ENCODE measurements around the gene LAMTOR2. TPM values are rescaled to one million over a fixed set of nuclear protein-coding genes. Genes with fewer than 3 reads are reported as not detected.

Gene LAMTOR2
- total RNA-seq, 1 experiment from 2014 or later = 50.6 TPM

- Histone ChIP-seq H2BK15ac (ENCODE audit: low read depth, low read length) (no peak overlapping the region), H3K27me3 (ENCODE audit: insufficient read depth, low read length) (no peaks in the 10 kb centered on the region; the same call in 1 of the 2 replicates), H2BK12ac (ENCODE audit: insufficient read length, low read depth, low read length) (no peak overlapping the region), H3K23me2 (ENCODE audit: insufficient read length, low read depth, low read length, poor library complexity, severe bottlenecking) (peaks cover 7% of the 10 kb centered on the region), H4K91ac (ENCODE audit: insufficient read length, low read depth, low read length) (no peak overlapping the region), H2BK20ac (ENCODE audit: low read depth, low read length, poor library complexity, severe bottlenecking) (no peak overlapping the region), H3K79me1 (ENCODE audit: insufficient read depth, low read depth, low read length, poor library complexity, severe bottlenecking) (peaks cover 6% of the 10 kb centered on the region), H3K27ac (ENCODE audit: insufficient read length, low read depth, low read length) (no peak overlapping the region), H3K4ac (ENCODE audit: low read depth, low read length) (no peak overlapping the region), H2BK5ac (ENCODE audit: insufficient read length, low read length) (no peak overlapping the region), H3K14ac (ENCODE audit: insufficient read depth, low read length) (no peak overlapping the region), H3K56ac (ENCODE audit: insufficient read length, low read depth, low read length) (no peak overlapping the region), H3K9me3 (ENCODE audit: control insufficient read depth, low read depth, low read length) (no peaks in the 10 kb centered on the region), H3K4me2 (ENCODE audit: insufficient read depth, insufficient read length, low read length) (peak overlapping the region; percentile 78), H3K4me1 (ENCODE audit: insufficient read depth, low read length) (peaks cover 2% of the 10 kb centered on the region; the same call in 1 of the 2 replicates), H3K23ac (ENCODE audit: insufficient read length, low read depth, low read length) (no peak overlapping the region), H3K9ac (ENCODE audit: extremely low read depth, insufficient read length, low read length) (peak overlapping the region; percentile 60), H2AK5ac (ENCODE audit: insufficient read length, low read length) (no peak overlapping the region), H2AFZ (ENCODE audit: low read length) (no peak overlapping the region), H3K79me2 (ENCODE audit: insufficient read depth, low read length) (peaks cover 8% of the 10 kb centered on the region; the same call in 1 of the 2 replicates), H2BK120ac (ENCODE audit: low read depth, low read length, poor library complexity, severe bottlenecking) (no peak overlapping the region), H3T11ph (ENCODE audit: low read length) (no peak overlapping the region), H4K8ac (replicated peaks; ENCODE audit: insufficient read length, low read depth, low read length) (no peak overlapping the region), H4K5ac (ENCODE audit: insufficient read length, low read depth, low read length) (no peak overlapping the region), H4K20me1 (ENCODE audit: control insufficient read depth, insufficient read depth, insufficient read length) (no peaks in the 10 kb centered on the region), H3K18ac (ENCODE audit: insufficient read length, low read depth, low read length) (no peak overlapping the region)
- H3K4me1 Mint-ChIP-seq = peaks cover 9 to 10% of the 10 kb centered on the region in 2 experiments
- H3K36me3 Mint-ChIP-seq (ENCODE audit: insufficient read depth in 1 of 3, low read depth in 3 of 3) = peaks cover 29 to 44% (median 39%) of the 10 kb centered on the region in 3 experiments; a peak in 6 of 7 replicates
- H3K4me3 Mint-ChIP-seq = peak overlapping the region; percentile 91 to 96
- no CpG with 5 or more reads among the region's 8 CpGs for WGBS (ENCODE audit: extremely low coverage, insufficient read length, low lambda C conversion rate)
- no peak for DNase-seq
- peaks cover 29% of the 10 kb centered on the region for H3K27me3 Mint-ChIP-seq (ENCODE audit: low read depth)
- no peak for TF ChIP-seq CTCF (conservative IDR thresholded peaks at IDR 0.05)
- H3K27ac Mint-ChIP-seq = peak overlapping the region; percentile 76 to 88 (median 81); a peak in 4 of 7 replicates
- no peaks in the 10 kb centered on the region for H3K9me3 Mint-ChIP-seq
Observed at GRCh38 chr1:156019946-156020292, 34.7 kb upstream of the LAMTOR2 start.

Data from H9 (cell line).